IPS-NIHi11 (cell line): ENCODE data around the gene CTAGE1.

ENCODE experiments used
- DNase-seq: peaks from one replicate; pipeline ENCODE4 v3.0.0; 2012; ENCODE audit warnings: mixed read lengths, low spot score

CTAGE1 gene

DNA sequence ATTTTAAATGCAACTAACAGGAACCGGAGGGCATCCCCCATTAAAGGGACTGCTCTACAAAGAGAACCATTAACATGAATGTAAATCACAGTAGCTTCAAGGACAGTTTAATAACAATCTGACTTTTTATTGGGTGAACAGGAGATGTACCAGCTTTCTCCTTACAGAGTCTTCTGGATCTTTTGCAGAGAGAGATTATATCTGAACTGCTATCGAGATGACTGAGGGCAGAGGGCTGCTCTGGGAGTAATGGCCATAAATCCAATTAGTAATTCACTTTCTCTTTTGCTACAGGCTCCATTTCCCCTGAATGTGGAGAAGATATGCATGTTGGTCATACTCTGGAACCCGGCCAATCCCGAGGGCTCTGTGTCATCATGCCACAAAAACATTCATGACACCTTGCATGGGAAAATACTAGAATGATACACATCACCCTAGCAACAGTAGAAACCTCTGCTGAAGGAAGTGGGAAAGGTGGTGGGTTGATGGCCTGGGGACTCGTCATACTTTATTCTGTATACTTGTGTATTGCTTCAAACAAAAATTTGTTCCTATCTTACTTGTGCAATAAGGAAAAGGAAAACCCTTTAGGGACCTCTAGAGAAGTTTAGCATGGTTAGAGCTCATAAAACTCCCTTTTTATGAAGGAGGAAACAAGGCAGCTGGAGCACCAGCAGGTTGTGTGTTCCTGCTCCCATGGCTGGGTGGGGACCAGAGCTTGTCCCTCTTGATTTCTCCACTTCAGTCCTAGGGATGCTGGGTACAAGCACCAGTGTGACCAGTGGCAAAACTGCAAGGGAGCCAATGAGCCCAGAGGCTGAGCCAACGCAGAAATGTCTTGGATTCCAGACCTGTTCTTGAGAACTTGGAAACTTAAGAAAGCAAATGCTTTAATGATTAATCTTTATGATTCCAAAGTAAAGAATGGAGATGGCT lies 26.0 kb downstream of the CTAGE1 start:
- no peak for DNase-seq

DNA sequence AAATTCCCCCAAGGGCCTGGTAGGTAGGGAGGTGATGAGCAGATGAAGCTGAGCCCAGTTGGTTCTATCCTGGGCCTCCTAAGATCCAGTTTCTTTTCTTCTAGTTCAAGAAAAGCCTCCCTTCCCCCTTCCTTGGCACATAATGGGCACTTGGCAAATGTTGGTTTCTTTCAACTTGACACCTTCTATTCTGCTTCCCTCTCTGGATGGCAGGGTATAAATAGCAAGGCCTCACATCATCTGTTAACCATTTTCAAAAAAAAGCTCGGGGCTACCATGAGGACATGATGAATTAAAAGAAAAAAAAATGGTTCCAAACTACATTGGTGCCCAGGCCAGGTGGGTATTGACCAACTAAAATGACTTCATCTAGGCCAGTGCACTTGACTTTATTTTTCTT lies 29.9 kb downstream of the CTAGE1 start:
- no peak for DNase-seq

DNA sequence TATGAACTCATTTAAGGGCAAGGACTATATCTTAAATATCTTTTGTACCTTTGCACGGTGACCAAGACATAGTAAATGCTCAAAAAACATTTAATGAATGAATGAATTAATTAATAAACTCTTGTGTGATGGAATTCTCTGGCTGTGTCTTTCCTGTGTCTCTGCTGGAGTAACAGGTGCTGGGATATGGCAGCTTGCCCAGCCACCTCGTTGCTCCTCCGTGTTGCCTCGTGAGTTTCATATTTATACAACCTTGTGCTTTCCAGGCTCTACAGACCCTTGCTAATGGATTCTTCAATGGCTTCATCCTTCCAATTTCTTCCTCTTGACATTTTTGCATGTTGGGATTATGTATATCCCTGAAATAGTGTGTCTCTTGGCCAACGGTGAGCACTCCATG lies 30.4 kb downstream of the CTAGE1 start:
- DNase-seq, result no peak

DNA sequence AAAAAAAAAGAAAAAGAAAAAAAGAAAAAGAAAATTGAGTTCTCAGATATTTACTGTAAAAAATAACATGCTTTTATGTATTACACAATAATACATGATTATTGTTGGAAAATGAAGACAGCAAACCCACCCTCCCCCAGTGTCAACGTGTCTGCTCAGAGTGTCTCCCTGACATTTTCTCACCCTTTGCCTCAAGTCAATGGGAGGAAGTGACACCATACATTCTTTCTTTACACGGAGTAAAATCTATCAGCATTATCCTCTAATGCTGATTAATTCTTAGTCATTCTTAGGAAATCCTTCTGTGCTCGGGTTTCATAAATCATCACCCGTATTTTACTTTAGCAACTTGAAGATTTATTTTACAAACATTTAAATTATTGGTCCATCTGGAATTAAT lies 32.0 kb downstream of the CTAGE1 start:
- DNase-seq, result no peak

DNA sequence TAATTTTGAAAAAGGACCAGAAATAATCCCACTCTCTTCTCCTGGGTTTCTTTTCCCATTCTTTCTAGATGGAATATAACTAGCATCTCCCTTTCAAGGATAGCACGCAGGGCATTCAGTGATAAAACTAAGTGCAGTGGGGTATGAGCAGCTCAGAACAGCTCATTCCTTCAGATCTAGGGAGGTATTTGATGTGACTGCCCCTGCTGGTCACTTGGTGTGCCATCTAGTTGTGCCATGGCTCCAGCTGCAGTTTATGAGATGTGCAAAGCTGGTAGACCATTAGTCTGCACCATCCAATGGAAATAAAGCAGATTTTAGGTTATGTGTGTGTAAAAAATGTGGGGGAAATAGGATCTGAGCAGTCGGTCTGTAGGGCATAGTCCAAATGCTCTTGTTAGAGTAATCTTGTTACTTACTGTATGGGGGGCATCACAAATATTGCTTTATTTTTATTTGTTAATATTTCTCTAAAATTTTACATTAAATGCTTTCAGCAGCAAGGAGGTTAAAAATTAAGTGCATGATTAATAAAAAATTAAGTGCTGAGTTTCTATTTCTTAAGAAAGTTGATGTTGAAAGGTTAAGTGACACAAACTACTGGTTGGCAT lies 38.9 kb downstream of the CTAGE1 start:
- peak; percentile 58 for DNase-seq

DNA sequence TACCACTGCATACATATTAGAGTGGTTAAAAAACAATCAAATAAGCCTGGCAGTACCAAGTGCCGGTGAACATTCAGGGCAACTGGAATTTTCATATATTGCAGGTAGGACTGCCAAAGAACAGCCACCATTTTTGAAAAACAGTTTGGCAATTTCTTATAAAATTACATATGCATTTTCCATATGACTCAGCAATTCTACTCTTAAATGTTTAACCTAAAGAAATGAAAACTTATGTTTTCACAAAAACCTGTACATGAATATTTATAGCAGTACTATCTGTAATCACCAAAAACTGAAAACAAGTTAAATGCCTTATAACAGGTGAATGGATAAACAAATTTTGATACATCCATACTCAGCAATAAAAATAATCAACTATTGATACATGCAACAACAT lies 39.9 kb downstream of the CTAGE1 start:
- DNase-seq, result no peak

DNA sequence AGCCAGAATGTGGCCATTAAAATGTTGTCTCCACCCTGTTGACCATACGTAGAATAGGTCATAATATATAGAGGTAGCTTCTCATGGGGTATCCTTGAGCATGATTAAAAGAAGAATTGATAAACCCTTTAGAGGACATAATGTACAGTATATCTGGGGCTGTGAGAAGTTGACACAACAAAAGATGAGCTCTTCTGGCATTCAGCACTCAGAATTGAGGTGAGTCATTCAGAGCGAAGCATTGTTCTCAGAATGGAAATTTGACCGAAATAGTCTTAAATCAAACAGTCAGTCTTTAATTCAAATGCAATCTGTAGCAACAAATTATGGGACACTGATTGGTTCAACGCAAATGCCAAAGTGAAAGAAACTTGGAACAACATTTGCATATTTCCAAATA lies 47.3 kb downstream of the CTAGE1 start:
- DNase-seq, result no peak

DNA sequence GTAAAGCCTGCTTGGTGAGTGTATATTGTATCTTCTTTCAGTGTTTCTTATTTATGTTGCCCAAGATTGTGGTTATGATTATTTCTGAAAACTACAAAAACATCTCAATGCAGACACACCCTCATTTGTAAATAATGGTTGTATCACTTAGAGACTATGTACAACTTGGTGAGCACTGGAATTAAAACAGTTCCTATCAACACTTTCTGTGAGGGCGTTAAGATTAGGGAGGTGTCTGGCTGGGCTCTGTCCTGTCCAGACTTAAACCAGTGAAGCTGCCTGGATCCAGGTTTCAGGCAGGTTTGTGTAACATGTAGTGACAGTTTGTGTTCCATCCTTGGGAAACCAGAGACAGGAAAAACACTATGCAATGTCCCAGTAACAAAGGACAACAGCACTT lies 49.7 kb downstream of the CTAGE1 start:
- no peak for DNase-seq

DNA sequence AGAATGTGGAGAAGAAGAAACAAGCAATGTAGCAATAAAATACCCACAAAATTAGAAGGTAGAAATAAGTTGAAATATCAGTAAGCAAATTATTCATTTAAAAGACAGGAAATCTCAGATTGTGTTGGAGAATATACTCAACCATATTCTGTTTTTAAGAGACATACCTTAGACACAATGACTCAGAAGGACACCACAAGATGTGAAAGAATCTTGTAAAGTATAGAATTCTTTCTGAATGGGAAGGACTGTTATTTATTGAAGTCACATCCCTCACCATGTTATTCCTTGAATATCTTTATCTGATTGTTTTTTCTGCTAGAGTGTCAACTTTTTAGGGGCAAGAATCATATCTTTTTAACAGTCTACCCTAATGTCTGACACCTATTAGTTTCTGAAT lies 50.4 kb downstream of the CTAGE1 start:
- DNase-seq, result no peak

DNA sequence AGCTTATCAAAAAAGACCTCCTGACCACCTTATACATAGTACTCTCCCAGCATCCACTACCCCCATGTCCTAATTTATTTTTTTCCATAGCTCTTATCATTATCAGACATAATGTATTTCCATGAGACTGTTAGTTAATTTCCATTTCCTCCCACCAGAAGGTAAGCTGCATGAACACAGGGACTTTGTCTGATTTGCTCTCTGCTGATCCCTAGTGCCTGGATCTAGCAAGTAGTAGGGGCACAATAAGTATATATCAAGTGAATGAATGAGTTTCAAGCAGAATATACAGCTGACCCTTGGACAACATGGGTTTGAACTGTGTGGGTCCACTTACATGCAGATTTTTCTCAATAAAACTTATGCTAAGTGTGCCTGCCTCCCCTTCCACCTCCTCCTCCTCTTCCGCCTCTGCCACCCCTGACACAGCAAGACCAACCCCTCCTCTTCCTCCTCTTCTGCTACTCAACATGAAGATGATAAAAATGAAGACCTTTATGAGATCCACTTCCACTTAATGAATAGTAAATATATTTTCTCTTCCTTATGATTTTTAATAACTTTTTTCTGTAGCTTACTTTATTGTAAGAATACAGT lies 53.8 kb downstream of the CTAGE1 start:
- DNase-seq, result no peak
